ENCODE results near the gene PRG3. TPM values are rescaled to one million over a fixed set of nuclear protein-coding genes. Genes with fewer than 3 reads are reported as not detected.

PRG3 gene
- total RNA-seq: not detected in 2 replicates

- intact Hi-C loops (cut with micrococcal nuclease): no loop called here
Observed at GRCh38 chr11:57380975-57381374, at the start of gene PRG3. Gene PRG3, minus strand, starts transcription at chr11:57381150. Its CDS starts 442 bp downstream, at chr11:57380708.

- intact Hi-C loops (cut with micrococcal nuclease): loop anchor here (5.0 to 10.0 kb wide), 2 partner anchors 1147 to 1715 kb away; partner anchors contain the start of genes FAM111A, LPXN and ZFP91
Observed at GRCh38 chr11:57429946-57430345, 49.0 kb upstream of the PRG3 start.

DNA sequence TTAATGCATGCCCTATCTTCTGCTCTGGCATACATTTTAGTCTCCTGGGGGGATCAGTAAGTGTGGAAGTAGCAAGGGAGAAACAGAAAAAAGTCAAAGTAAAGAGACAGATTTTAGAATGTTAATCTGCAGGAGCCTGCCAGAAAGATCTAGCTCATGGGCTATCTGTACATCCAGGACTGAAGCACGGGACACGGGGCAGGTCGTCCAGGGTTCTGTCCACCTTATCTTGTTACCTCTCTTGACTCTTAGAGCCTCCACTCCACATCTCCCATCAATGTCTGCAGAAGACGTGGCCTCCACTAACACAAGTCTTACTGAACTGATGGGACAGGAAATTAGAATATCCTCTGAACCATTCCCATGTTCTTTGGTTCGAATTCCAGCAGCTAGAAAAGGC, 47.7 kb upstream of the PRG3 start:
- intact Hi-C loops (cut with micrococcal nuclease): loop anchor here (1.0 to 10.0 kb wide), 3 partner anchors 29 to 1716 kb away; partner anchors contain the start of genes FAM111A, LPXN and ZFP91

DNA sequence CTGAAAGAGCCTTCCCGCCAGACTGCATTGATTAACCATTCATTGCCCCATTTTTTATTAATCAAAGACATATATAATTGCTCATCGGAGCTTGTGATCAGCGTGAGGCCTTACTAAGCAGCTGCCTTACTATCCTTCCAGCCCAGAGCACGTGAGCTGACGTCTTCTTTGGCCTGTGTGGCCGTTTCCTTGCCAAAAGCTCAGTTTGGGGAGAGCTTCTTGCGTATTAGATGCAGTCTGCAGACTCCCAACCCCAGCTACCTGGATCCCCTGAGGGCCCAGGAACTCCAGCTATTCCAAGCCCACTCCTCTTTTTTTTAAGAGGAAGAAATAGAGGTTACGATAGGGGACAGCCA, 46.8 kb upstream of the PRG3 start:
- intact Hi-C loops (cut with micrococcal nuclease): loop anchor here (1.0 to 10.0 kb wide), 5 partner anchors 30 to 1717 kb away; partner anchors contain the start of genes FAM111A, LPXN, TIMM10 and YPEL4

- intact Hi-C loops (cut with micrococcal nuclease): loop anchor here (1.0 to 10.0 kb wide), 4 partner anchors 103 to 1718 kb away; partner anchors contain the start of genes FAM111A, LPXN, TIMM10 and YPEL4
Observed at GRCh38 chr11:57426929-57427726, 46.2 kb upstream of the PRG3 start, which contains the start of gene SLC43A3. Gene SLC43A3, minus strand, starts transcription at chr11:57427121. Its CDS starts 949 bp downstream, at chr11:57426172.

GRCh38 chr11:57426439-57426928, 45.5 kb upstream of the PRG3 start:
- intact Hi-C loops (cut with micrococcal nuclease): loop anchor here (2.0 to 10.0 kb wide), 3 partner anchors 222 to 1718 kb away; partner anchors contain the start of genes FAM111A, LPXN, YPEL4 and ZFP91

DNA sequence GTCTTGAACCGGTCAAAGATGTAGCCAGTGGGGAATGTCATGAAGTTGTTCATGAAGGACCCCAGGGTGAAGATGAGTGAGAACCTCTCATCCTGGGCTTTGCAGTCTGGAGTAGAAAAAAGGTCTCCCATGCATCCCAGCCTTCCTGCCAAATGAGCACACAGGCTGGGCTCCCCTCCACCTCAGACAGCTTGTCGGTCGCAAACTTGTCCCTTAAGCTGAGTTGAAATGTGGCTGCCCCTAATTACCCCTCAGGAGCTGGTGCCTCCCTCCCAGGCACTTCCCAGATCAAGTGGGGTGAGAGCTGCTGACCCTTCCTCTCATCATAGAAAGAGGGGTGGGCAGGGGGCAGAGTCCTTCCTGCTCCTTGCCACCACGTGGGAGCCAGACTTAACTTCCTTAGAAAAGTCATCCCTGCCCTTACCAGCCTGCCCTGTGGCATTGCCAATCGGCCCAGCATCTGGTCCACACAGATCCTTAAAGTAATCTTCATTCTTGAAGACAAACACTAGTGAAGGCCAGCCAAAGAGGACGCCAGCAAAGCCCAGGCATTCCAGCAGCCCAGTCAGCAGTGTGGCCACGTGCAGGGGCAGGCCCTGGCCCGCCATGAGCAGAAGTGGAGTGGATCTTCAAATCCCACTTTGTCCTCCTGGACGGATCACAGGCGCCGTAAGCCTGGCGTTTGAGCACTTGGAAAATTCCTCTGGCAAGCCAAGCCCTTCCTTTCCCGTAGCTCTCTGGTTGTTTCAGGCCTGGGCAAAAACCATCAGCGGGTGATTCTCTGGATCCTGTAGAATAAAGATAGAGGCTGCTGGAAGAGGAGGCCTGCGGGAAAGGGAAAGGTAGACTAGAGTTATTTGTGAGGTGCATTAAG, 44.9 kb upstream of the PRG3 start:
- intact Hi-C loops (cut with micrococcal nuclease): loop anchor here (2.0 to 10.0 kb wide), 8 partner anchors 19 to 1719 kb away; partner anchors contain the start of genes CLP1, FAM111A, LPXN and YPEL4

- intact Hi-C loops (cut with micrococcal nuclease): loop anchor here (1.0 to 10.0 kb wide), 9 partner anchors 18 to 1720 kb away; partner anchors contain the start of genes CLP1, FAM111A, LPXN and ZFP91
Observed at GRCh38 chr11:57424792-57425564, 44.0 kb upstream of the PRG3 start.

GRCh38 chr11:57424137-57424791, 43.3 kb upstream of the PRG3 start:
- intact Hi-C loops (cut with micrococcal nuclease): loop anchor here (1.0 to 10.0 kb wide), 8 partner anchors 17 to 1721 kb away; partner anchors contain the start of genes CLP1 and FAM111A

GRCh38 chr11:57422669-57423068, 41.7 kb upstream of the PRG3 start:
- intact Hi-C loops (cut with micrococcal nuclease): loop anchor here (10.0 kb wide), 1 partner anchor 1722 kb away; the partner anchor contains the start of gene FAM111A

GRCh38 chr11:57421805-57422204, 40.9 kb upstream of the PRG3 start:
- intact Hi-C loops (cut with micrococcal nuclease): loop anchor here (10.0 kb wide), 1 partner anchor 1723 kb away; the partner anchor contains the start of gene FAM111A

DNA sequence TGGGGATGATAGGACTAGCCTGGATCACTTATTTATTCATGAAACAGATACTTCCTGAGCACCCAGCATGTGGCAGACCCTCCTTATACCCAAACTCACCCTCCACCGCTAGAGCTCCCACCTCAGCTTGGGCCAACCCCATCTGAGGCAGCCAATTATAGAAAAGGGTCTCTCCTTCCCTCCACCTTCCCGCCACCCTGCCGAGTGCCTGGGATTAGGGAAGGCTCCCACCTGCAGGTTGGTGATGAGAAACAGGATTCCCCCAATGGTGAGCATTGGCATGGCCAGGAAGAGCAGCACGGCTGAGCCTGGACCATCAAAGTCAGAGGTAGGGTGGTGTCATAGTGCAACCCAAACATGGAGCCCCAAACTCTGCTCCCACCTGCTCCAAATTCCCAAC, 40.1 kb upstream of the PRG3 start:
- intact Hi-C loops (cut with micrococcal nuclease): loop anchor here (10.0 kb wide), 1 partner anchor 1724 kb away; the partner anchor contains the start of gene FAM111A

DNA sequence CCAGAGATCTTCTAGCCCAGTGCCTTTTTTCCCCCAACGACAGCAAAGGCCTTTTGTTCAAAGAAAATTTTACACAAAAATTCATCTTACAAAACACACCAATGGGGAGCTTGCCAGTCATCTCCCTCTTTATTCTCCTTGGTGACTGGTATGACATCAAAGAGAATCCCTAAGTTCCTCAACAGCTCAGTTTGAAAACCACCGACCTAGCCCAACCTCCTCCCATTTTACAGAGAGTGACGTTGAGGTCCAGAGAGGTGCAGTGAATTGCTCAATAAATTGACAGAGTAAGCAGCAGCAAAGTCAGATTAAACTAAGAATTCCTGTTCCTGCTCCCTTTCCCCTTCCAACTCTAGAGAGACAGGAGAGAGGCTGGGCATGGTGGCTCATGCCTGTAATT, 38.2 kb upstream of the PRG3 start:
- intact Hi-C loops (cut with micrococcal nuclease): no loop called here

- intact Hi-C loops (cut with micrococcal nuclease): no loop called here
Observed at GRCh38 chr11:57418131-57418530, 37.2 kb upstream of the PRG3 start.

- intact Hi-C loops (cut with micrococcal nuclease): no loop called here
Observed at GRCh38 chr11:57417056-57417455, 36.1 kb upstream of the PRG3 start.

DNA sequence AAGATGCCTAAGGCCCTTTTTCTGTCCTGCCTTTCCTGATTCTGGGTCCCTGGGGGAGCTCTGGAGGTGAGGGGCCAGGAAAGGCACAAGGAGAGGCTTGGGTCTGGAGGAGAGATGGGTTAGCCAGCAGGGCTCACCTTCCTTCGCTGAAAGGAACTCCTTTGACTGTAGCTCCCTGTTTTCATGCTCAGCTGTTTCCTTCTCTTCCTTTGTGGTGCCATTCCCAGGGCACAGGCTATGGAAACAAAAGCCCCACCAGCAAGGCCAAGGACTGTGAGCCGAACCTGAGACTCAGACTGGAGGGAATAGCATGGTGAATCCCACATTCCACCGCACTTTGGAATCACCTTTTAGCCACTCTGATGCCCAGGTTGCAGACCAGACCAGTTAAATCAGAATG, 35.5 kb upstream of the PRG3 start:
- intact Hi-C loops (cut with micrococcal nuclease): no loop called here

- intact Hi-C loops (cut with micrococcal nuclease): no loop called here
Observed at GRCh38 chr11:57414612-57415212, 33.8 kb upstream of the PRG3 start.

- intact Hi-C loops (cut with micrococcal nuclease): no loop called here
Observed at GRCh38 chr11:57413681-57414080, 32.7 kb upstream of the PRG3 start.

GRCh38 chr11:57410287-57410686, 29.3 kb upstream of the PRG3 start:
- intact Hi-C loops (cut with micrococcal nuclease): no loop called here
